ENCODE results near the gene CYP3A7.
"Not testable (repeated sequence)": the region's sequence is repeated elsewhere in the genome, so short reads cannot be mapped to it uniquely, and the experiment has no call there.

CYP3A7 gene

GRCh38 chr7:99690918-99691317 lies 44.1 kb downstream of the CYP3A7 start:
- not testable (repeated sequence) for H3K27me3 ChIP-seq (ENCODE audit: insufficient read depth, low read length); H3K9me3 ChIP-seq (ENCODE audit: low read length); H3K4me1 ChIP-seq (ENCODE audit: insufficient read depth, low read length, severe bottlenecking); H4K20me1 ChIP-seq (ENCODE audit: insufficient read depth, low read length); H3F3A ChIP-seq (ENCODE audit: insufficient read depth, low read length); H3K9me2 ChIP-seq (ENCODE audit: low read depth, low read length); H3K4me2 ChIP-seq (ENCODE audit: low read length); H3K9ac ChIP-seq (ENCODE audit: low read length); H3K4me3 ChIP-seq (ENCODE audit: low read depth, low read length, poor library complexity, severe bottlenecking); H3K79me2 ChIP-seq (ENCODE audit: insufficient read depth, low read length); H2AFZ ChIP-seq (ENCODE audit: low read length); H3K36me3 ChIP-seq (ENCODE audit: insufficient read depth, low read length); H3K27ac ChIP-seq (ENCODE audit: low read depth, low read length, poor library complexity, severe bottlenecking)

GRCh38 chr7:99685871-99686608 lies 49.0 kb downstream of the CYP3A7 start:
- H3K9me2 ChIP-seq (ENCODE audit: low read depth, low read length); H3K36me3 ChIP-seq (ENCODE audit: insufficient read depth, low read length); H3F3A ChIP-seq (ENCODE audit: insufficient read depth, low read length); H3K9ac ChIP-seq (ENCODE audit: low read length); H3K9me3 ChIP-seq (ENCODE audit: low read length); H3K4me3 ChIP-seq (ENCODE audit: low read depth, low read length, poor library complexity, severe bottlenecking); H3K27ac ChIP-seq (ENCODE audit: low read depth, low read length, poor library complexity, severe bottlenecking); H3K4me1 ChIP-seq (ENCODE audit: insufficient read depth, low read length, severe bottlenecking); H3K79me2 ChIP-seq (ENCODE audit: insufficient read depth, low read length); H3K4me2 ChIP-seq (ENCODE audit: low read length); H3K27me3 ChIP-seq (ENCODE audit: insufficient read depth, low read length); H2AFZ ChIP-seq (ENCODE audit: low read length); H4K20me1 ChIP-seq (ENCODE audit: insufficient read depth, low read length): not testable (repeated sequence)

- Histone ChIP-seq H3K9ac (ENCODE audit: low read length) (no peak overlapping the region), H2AFZ (ENCODE audit: low read length) (no peak overlapping the region), H3K79me2 (ENCODE audit: insufficient read depth, low read length) (no peaks in the 10 kb centered on the region), H3K27me3 (ENCODE audit: insufficient read depth, low read length) (no peaks in the 10 kb centered on the region), H3K27ac (ENCODE audit: low read depth, low read length, poor library complexity, severe bottlenecking) (no peak overlapping the region), H3K9me2 (ENCODE audit: low read depth, low read length) (no peaks in the 10 kb centered on the region), H3K36me3 (ENCODE audit: insufficient read depth, low read length) (no peaks in the 10 kb centered on the region; the same call in 1 of the 2 replicates), H3K9me3 (ENCODE audit: low read length) (no peaks in the 10 kb centered on the region), H4K20me1 (ENCODE audit: insufficient read depth, low read length) (no peaks in the 10 kb centered on the region), H3F3A (ENCODE audit: insufficient read depth, low read length) (no peaks in the 10 kb centered on the region), H3K4me1 (ENCODE audit: insufficient read depth, low read length, severe bottlenecking) (no peaks in the 10 kb centered on the region), H3K4me3 (ENCODE audit: low read depth, low read length, poor library complexity, severe bottlenecking) (no peak overlapping the region), H3K4me2 (ENCODE audit: low read length) (no peak overlapping the region)
- TF ChIP-seq EZH2 (IDR thresholded peaks at IDR 0.05; ENCODE audit: borderline replicate concordance, low read length) = no peak
- TF ChIP-seq CTCF (IDR thresholded peaks at IDR 0.05; ENCODE audit: low read length) = no peak
These were observed 49.8 kb downstream of the CYP3A7 start for GRCh38 chr7:99685129-99685758.

- no peak within 1 kb of the TSS for H2AFZ ChIP-seq (ENCODE audit: low read length)
- H3F3A ChIP-seq (ENCODE audit: insufficient read depth, low read length) = no peaks in the 10 kb centered on the region
- H3K9me3 ChIP-seq (ENCODE audit: low read length) = no peaks in the 10 kb centered on the region
- no peaks in the 10 kb centered on the region for H3K9me2 ChIP-seq (ENCODE audit: low read depth, low read length)
- H3K27ac ChIP-seq (ENCODE audit: low read depth, low read length, poor library complexity, severe bottlenecking) = no peak within 1 kb of the TSS
- no peak within 1 kb of the TSS for H3K4me3 ChIP-seq (ENCODE audit: low read depth, low read length, poor library complexity, severe bottlenecking)
- H3K36me3 ChIP-seq (ENCODE audit: insufficient read depth, low read length) = no peaks in the 10 kb centered on the region; the same call in 1 of the 2 replicates
- no peak for TF ChIP-seq CTCF (IDR thresholded peaks at IDR 0.05; ENCODE audit: low read length)
- TF ChIP-seq EZH2 (IDR thresholded peaks at IDR 0.05; ENCODE audit: borderline replicate concordance, low read length) = no peak
- no peak within 1 kb of the TSS for H3K4me2 ChIP-seq (ENCODE audit: low read length)
- no peak within 1 kb of the TSS for H3K9ac ChIP-seq (ENCODE audit: low read length)
- H3K4me1 ChIP-seq (ENCODE audit: insufficient read depth, low read length, severe bottlenecking) = no peaks in the 10 kb centered on the region
- no peaks in the 10 kb centered on the region for H3K27me3 ChIP-seq (ENCODE audit: insufficient read depth, low read length)
- H4K20me1 ChIP-seq (ENCODE audit: insufficient read depth, low read length) = no peaks in the 10 kb centered on the region
- H3K79me2 ChIP-seq (ENCODE audit: insufficient read depth, low read length) = no peaks in the 10 kb centered on the region
These were observed 55.4 kb downstream of the CYP3A7 start, which contains the start of gene CYP3A5 for GRCh38 chr7:99679400-99680191. CYP3A5 (minus strand) TSS chr7:99679996; CDS start chr7:99679896, 100 bp downstream.
